NCI-H2081 treated with DMSO at 0.1 percent for 48 hours (cell line): ENCODE results near the gene ABCA10.
"Not testable (repeated sequence)": the region's sequence is repeated elsewhere in the genome, so short reads cannot be mapped to it uniquely, and the experiment has no call there.

Experiments used
- DNase-seq: peaks from one replicate; lab custom pipeline; 2025; lab: John Stamatoyannopoulos, UW

Gene ABCA10

GRCh38 chr17:69223809-69224208 lies 4.8 kb downstream of the ABCA10 start:
- DNase-seq: no peak

- no peak for DNase-seq
These were observed 5.8 kb downstream of the ABCA10 start for GRCh38 chr17:69222707-69223258.

GRCh38 chr17:69220098-69220497 lies 8.5 kb downstream of the ABCA10 start:
- DNase-seq: no peak

GRCh38 chr17:69218986-69219385 lies 9.6 kb downstream of the ABCA10 start:
- DNase-seq: no peak

GRCh38 chr17:69213059-69213813 lies 15.4 kb downstream of the ABCA10 start:
- DNase-seq: no peak

- DNase-seq: no peak
These were observed 20.0 kb downstream of the ABCA10 start for GRCh38 chr17:69208640-69209039.

- DNase-seq: no peak
These were observed 21.5 kb downstream of the ABCA10 start for GRCh38 chr17:69207151-69207550.

- no peak for DNase-seq
These were observed 30.4 kb downstream of the ABCA10 start for GRCh38 chr17:69198238-69198637.

GRCh38 chr17:69196105-69196653 lies 32.4 kb downstream of the ABCA10 start:
- not testable (repeated sequence) for DNase-seq

- DNase-seq: no peak
These were observed 35.9 kb downstream of the ABCA10 start for GRCh38 chr17:69192754-69193153.

GRCh38 chr17:69188796-69189195 lies 39.8 kb downstream of the ABCA10 start:
- DNase-seq: no peak

GRCh38 chr17:69188064-69188463 lies 40.6 kb downstream of the ABCA10 start:
- DNase-seq: no peak

- DNase-seq: no peak
These were observed 41.3 kb downstream of the ABCA10 start for GRCh38 chr17:69187294-69187693.

- no peak for DNase-seq
These were observed 49.2 kb downstream of the ABCA10 start for GRCh38 chr17:69179227-69179952.

- DNase-seq: no peak
These were observed 52.2 kb downstream of the ABCA10 start for GRCh38 chr17:69176457-69176795.

- DNase-seq: no peak
These were observed 52.8 kb downstream of the ABCA10 start for GRCh38 chr17:69175625-69176456.

- no peak for DNase-seq
These were observed 53.4 kb downstream of the ABCA10 start for GRCh38 chr17:69175262-69175624.

GRCh38 chr17:69173118-69173517 lies 55.5 kb downstream of the ABCA10 start:
- DNase-seq: no peak

GRCh38 chr17:69170377-69170776 lies 58.2 kb downstream of the ABCA10 start:
- no peak for DNase-seq

- not testable (repeated sequence) for DNase-seq
These were observed 60.0 kb downstream of the ABCA10 start for GRCh38 chr17:69168642-69169041.

GRCh38 chr17:69166957-69167356 lies 61.7 kb downstream of the ABCA10 start:
- no peak for DNase-seq

GRCh38 chr17:69164206-69164605 lies 64.4 kb downstream of the ABCA10 start:
- no peak for DNase-seq
